Spleen (tissue), 11 donors: ENCODE data around the gene ZNF121. TPM values are rescaled to one million over a fixed set of nuclear protein-coding genes. Genes with fewer than 3 reads are reported as not detected.

Experiments
- DNase-seq: peaks from one replicate; pipeline ENCODE4 v3.0.0-alpha.2; 2020
- H3K27ac ChIP-seq, 8 donors: fragments of 200-600 bp; sonication (generic) in 7 of 8; 1 replicate in 4 of 8; 2 replicates in 4 of 8; pipeline versions ENCODE4 v1.5.0 to v1.8.0; 2016 to 2021; ENCODE audit warnings: inconsistent platforms in 4 of 8, mild to moderate bottlenecking in 4 of 8, moderate library complexity in 1 of 8
- H3K27me3 ChIP-seq, 7 donors: fragments of 200-600 bp; sonication (generic) in 6 of 7; replicated peaks in 1 of 7; 1 replicate in 4 of 7; 2 replicates in 3 of 7; pipeline versions ENCODE4 v1.5.0 to v1.8.0; 2016 to 2021; ENCODE audit warnings: inconsistent platforms in 3 of 7, mild to moderate bottlenecking in 1 of 7
- H3K36me3 ChIP-seq, 6 donors: fragments of 200-600 bp; sonication (generic) in 5 of 6; 1 replicate in 4 of 6; 2 replicates in 2 of 6; pipeline versions ENCODE4 v1.5.0 to v1.8.0; 2016 to 2021; ENCODE audit warnings: inconsistent platforms in 2 of 6
- H3K4me1 ChIP-seq, 6 donors: fragments of 200-600 bp; sonication (generic) in 5 of 6; 1 replicate in 3 of 6; 2 replicates in 3 of 6; pipeline versions ENCODE4 v1.5.0 to v1.8.0; 2016 to 2021; ENCODE audit warnings: inconsistent platforms in 3 of 6
- H3K4me3 ChIP-seq, 8 donors: fragments of 200-600 bp; sonication (generic) in 7 of 8; 1 replicate in 4 of 8; 2 replicates in 4 of 8; pipeline versions ENCODE4 v1.5.0 to v1.8.0; 2016 to 2021; ENCODE audit warnings: inconsistent platforms in 4 of 8, mild to moderate bottlenecking in 4 of 8, moderate library complexity in 2 of 8
- H3K9me3 ChIP-seq, 8 donors: fragments of 200-600 bp; sonication (generic) in 7 of 8; 1 replicate in 4 of 8; 2 replicates in 4 of 8; pipeline versions ENCODE4 v1.5.0 to v1.8.0; 2016 to 2021; ENCODE audit warnings: inconsistent platforms in 4 of 8
- POLR2A ChIP-seq, 3 donors: fragments of 450-650 bp; IDR thresholded peaks; one replicate each; pipeline ENCODE4 v1.5.1; 2017; ENCODE audit warnings: antibody characterized with exemption in 3 of 3, mild to moderate bottlenecking in 1 of 3
- POLR2AphosphoS5 ChIP-seq, 3 donors: sonication (generic); formaldehyde crosslinking; IDR thresholded peaks; one replicate each; pipeline ENCODE4 v1.5.1; 2017; ENCODE audit warnings: antibody characterized with exemption in 3 of 3
- WGBS, 5 donors: extraction: QIAGEN DNeasy Blood & Tissue Kit in 3 of 5; methylation state at CpG; one replicate each; pipeline versions ENCODE4 v1.1.5 to v1.1.7; 2013 to 2018; 5-methylcytosine and 5-hydroxymethylcytosine counted together
- intact Hi-C: fragments of 100-400 bp; cut with DNase I; formaldehyde crosslinking; loops from one replicate; pipeline ENCODE4 v1.15.0; 2023; ENCODE audit warnings: low total_unique reads
- polyA plus RNA-seq, 3 donors: library from polyadenylated mRNA; stranded (reverse); fragments of 200-250 nt; gene quantifications; one replicate each; pipeline ENCODE4 v1.2.1, GENCODE V29; 2013
- total RNA-seq, 7 donors: library from RNA; depleted of rRNA in 3 of 7; stranded (reverse); fragments of >200 nt in 3 of 7; fragmentation: NEBNext Ultra II Directional in 4 of 7; extraction: Animal tissue kit (Norgen Biotek cat#: 25700) in 4 of 7; gene quantifications; one replicate each; pipeline versions ENCODE4 v1.1.0 to v1.2.1, GENCODE V29; 2016 to 2021
- TF ChIP-seq, protein P1 (sequence below), 11 experiments: fragments of 200-600 bp in 7 of 11; fragments of 450-650 bp in 4 of 11; sonication (generic) in 4 of 11; IDR thresholded peaks in 8 of 11; conservative IDR thresholded peaks in 3 of 11; 1 replicate in 7 of 11; 2 replicates in 4 of 11; pipeline versions ENCODE4 v1.4.0 to v1.8.0; 2016 to 2021; ENCODE audit warnings: antibody characterized with exemption in 11 of 11, inconsistent platforms in 4 of 11, mild to moderate bottlenecking in 1 of 11
- donor health status: healthy with polysubstance abuse.
- donor health status: DM: no; HTN: no; CAD: no; lungs with moderate emphysema.
- donor health status: DM: no; HTN: no; CAD: no.
- donor health status: Bipolar disorder and iron deficiency.
- donor health status: healthy.
- donor health status: DM: no; HTN: no; CAD: no.
- donor health status: DM: yes; HTN: yes; CAD: no.

Gene ZNF121
- total and polyA plus RNA-seq, 10 donors = 5.5 to 44.8 (median 32.6) TPM

GRCh38 chr19:9538183-9539058, 45.9 kb downstream of the ZNF121 start, which contains the start of gene ZNF426:
ZNF426 (minus strand) TSS chr19:9538645; CDS start chr19:9536232, 2,413 bp downstream.
- H3K36me3 ChIP-seq = peaks cover 12 to 34% (median 26%) of the 10 kb centered on the region in 6 donors
- peak within 1 kb of the TSS; percentile 86 to 95 (median 92) for H3K27ac ChIP-seq
- H3K4me1 ChIP-seq = peaks cover 3 to 27% (median 22%) of the 10 kb centered on the region in 6 donors
- WGBS, 5 donors = 2 to 3% (median 2%) methylated on average over 33 to 49 of the region's 49 CpGs
- DNase-seq = peak; percentile 95
- H3K4me3 ChIP-seq = peak within 1 kb of the TSS; percentile 56 to 75 (median 63)
- intact Hi-C loops = no loop called here
- H3K27me3 ChIP-seq = no peaks in the 10 kb centered on the region
- TF ChIP-seq POLR2AphosphoS5 (IDR thresholded peaks at IDR 0.05) = peak; percentile 83 to 84 (median 84)
- TF ChIP-seq POLR2A (IDR thresholded peaks at IDR 0.05) = no peak
- TF ChIP-seq, protein P1, sequence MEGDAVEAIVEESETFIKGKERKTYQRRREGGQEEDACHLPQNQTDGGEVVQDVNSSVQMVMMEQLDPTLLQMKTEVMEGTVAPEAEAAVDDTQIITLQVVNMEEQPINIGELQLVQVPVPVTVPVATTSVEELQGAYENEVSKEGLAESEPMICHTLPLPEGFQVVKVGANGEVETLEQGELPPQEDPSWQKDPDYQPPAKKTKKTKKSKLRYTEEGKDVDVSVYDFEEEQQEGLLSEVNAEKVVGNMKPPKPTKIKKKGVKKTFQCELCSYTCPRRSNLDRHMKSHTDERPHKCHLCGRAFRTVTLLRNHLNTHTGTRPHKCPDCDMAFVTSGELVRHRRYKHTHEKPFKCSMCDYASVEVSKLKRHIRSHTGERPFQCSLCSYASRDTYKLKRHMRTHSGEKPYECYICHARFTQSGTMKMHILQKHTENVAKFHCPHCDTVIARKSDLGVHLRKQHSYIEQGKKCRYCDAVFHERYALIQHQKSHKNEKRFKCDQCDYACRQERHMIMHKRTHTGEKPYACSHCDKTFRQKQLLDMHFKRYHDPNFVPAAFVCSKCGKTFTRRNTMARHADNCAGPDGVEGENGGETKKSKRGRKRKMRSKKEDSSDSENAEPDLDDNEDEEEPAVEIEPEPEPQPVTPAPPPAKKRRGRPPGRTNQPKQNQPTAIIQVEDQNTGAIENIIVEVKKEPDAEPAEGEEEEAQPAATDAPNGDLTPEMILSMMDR (IDR thresholded peaks at IDR 0.05 in 8 of 11, conservative IDR thresholded peaks at IDR 0.05 in 3 of 11) = peak in 1 of 11 experiments; percentile 9
- peaks cover 0 to 75% (median 49%) of the 10 kb centered on the region in 8 donors for H3K9me3 ChIP-seq

DNA sequence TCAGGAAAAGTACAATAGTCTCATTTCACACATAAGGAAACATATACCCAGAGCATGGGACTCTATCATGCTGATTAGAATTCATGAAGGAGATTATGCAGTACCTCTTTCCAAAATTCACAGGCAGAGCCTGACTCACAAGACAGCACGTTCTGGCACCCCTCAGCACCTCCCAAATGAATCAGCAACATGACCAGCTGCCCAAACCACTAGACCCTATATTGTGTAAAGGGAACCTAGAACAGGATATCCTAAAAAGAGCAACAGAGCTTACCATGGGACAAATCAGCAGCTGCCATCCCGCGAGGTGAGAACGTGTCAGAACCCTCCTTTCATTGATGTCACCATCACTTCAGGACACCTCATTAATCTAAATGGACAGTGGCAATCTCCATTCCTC, 48.4 kb downstream of the ZNF121 start:
- intact Hi-C loops = no loop called here
- H3K27me3 ChIP-seq = no peaks in the 10 kb centered on the region
- 89 to 97% (median 92%) methylated on average over 4 of the region's 4 CpGs for WGBS, 5 donors
- H3K9me3 ChIP-seq = peaks cover under 1 to 83% (median 72%) of the 10 kb centered on the region in 8 donors
- DNase-seq = no peak
- TF ChIP-seq, protein P1 (IDR thresholded peaks at IDR 0.05 in 8 of 11, conservative IDR thresholded peaks at IDR 0.05 in 3 of 11) = no peak
- TF ChIP-seq POLR2A (IDR thresholded peaks at IDR 0.05) (no peak), POLR2AphosphoS5 (IDR thresholded peaks at IDR 0.05) (no peak)
- H3K36me3 ChIP-seq = peaks cover 29 to 59% (median 51%) of the 10 kb centered on the region in 6 donors
- H3K4me3 ChIP-seq = no peak overlapping the region
- no peak overlapping the region for H3K27ac ChIP-seq
- peaks cover 3 to 27% (median 22%) of the 10 kb centered on the region in 6 donors for H3K4me1 ChIP-seq

- Histone ChIP-seq H3K36me3 (peaks cover 56 to 99% (median 87%) of the 10 kb centered on the region in 6 donors), H3K27me3 (no peaks in the 10 kb centered on the region), H3K4me3 (peak overlapping the region in 1 of 8 donors; percentile 22), H3K4me1 (peaks cover 0 to 10% (median 4%) of the 10 kb centered on the region in 6 donors), H3K27ac (no peak overlapping the region), H3K9me3 (peaks cover 34 to 100% (median 99%) of the 10 kb centered on the region in 8 donors)
- DNase-seq = no peak
- TF ChIP-seq, protein P1 (IDR thresholded peaks at IDR 0.05 in 8 of 11, conservative IDR thresholded peaks at IDR 0.05 in 3 of 11) = no peak
- no peak for TF ChIP-seq POLR2A (IDR thresholded peaks at IDR 0.05)
- TF ChIP-seq POLR2AphosphoS5 (IDR thresholded peaks at IDR 0.05) = no peak
- WGBS, 5 donors = 85 to 99% (median 97%) methylated on average over 4 of the region's 4 CpGs
- intact Hi-C loops = no loop called here
These were observed 52.4 kb downstream of the ZNF121 start for GRCh38 chr19:9531933-9532332.
